Upper lobe of right lung (tissue), 1 donor: ENCODE results near the gene WBP1. TPM values are rescaled to one million over a fixed set of nuclear protein-coding genes. Genes with fewer than 3 reads are reported as not detected.
A peak's percentile ranks its signal among the peaks of the same experiment; 100 is the strongest.

Source experiments
- ATAC-seq: fragments of 200-7000 bp; cut with Tn5 transposase; one replicate; pipeline ENCODE4 v1.9.1; 2020; ENCODE audit warnings: mild to moderate bottlenecking, moderate library complexity
- DNase-seq: peaks from one replicate; pipeline ENCODE4 v3.0.0-alpha.2; 2020
- H3K27ac ChIP-seq: fragments of 200-600 bp; one replicate; pipeline ENCODE4 v1.8.0; 2022
- H3K27me3 ChIP-seq: fragments of 200-600 bp; one replicate; pipeline ENCODE4 v1.8.0; 2022; ENCODE audit warnings: mild to moderate bottlenecking
- H3K36me3 ChIP-seq: fragments of 200-600 bp; one replicate; pipeline ENCODE4 v1.8.0; 2022
- H3K4me1 ChIP-seq: fragments of 200-600 bp; one replicate; pipeline ENCODE4 v1.8.0; 2022
- H3K4me3 ChIP-seq: fragments of 200-600 bp; one replicate; pipeline ENCODE4 v1.8.0; 2022; ENCODE audit warnings: mild to moderate bottlenecking
- H3K9me3 ChIP-seq: fragments of 200-600 bp; one replicate; pipeline ENCODE4 v1.8.0; 2022
- CTCF ChIP-seq: fragments of 200-600 bp; IDR thresholded peaks from one replicate; pipeline ENCODE4 v1.8.0; 2022; ENCODE audit warnings: antibody characterized with exemption
- intact Hi-C: fragments of 100-400 bp; cut with DNase I; formaldehyde crosslinking; loops from one replicate; pipeline ENCODE4 v1.11.0; 2022
- total RNA-seq: library from RNA; stranded (reverse); fragmentation: NEBNext Ultra II Directional; extraction: Animal tissue kit (Norgen Biotek cat#: 25700); gene quantifications from one replicate; pipeline ENCODE4 v1.2.1, GENCODE V29; 2021
- donor health status: DM: no; HTN: yes; CAD: no; lungs with severe emphysema.

WBP1 gene
- total RNA-seq, 1 donor from 2014 or later, result 57.5 TPM

GRCh38 chr2:74499940-74500577, 41.8 kb downstream of the WBP1 start:
- H3K27me3 ChIP-seq, result peaks cover 41% of the 10 kb centered on the region
- no peak for DNase-seq
- no peaks in the 10 kb centered on the region for H3K9me3 ChIP-seq
- H3K4me1 ChIP-seq, result peaks cover 40% of the 10 kb centered on the region
- peaks cover 5% of the 10 kb centered on the region for H3K36me3 ChIP-seq
- no peak for TF ChIP-seq CTCF
- intact Hi-C loops, result loop anchor here (10.0 kb wide), 1 partner anchor 85 kb away; no protein-coding TSS in a partner anchor
- H3K4me3 ChIP-seq, result no peak overlapping the region
- H3K27ac ChIP-seq, result no peak overlapping the region
- ATAC-seq, result no peak

- peaks cover 45% of the 10 kb centered on the region for H3K4me1 ChIP-seq
- no peaks in the 10 kb centered on the region for H3K9me3 ChIP-seq
- intact Hi-C loops, result no loop called here
- no peak for TF ChIP-seq CTCF
- no peak overlapping the region for H3K27ac ChIP-seq
- peaks cover 41% of the 10 kb centered on the region for H3K27me3 ChIP-seq
- no peak overlapping the region for H3K4me3 ChIP-seq
- ATAC-seq (no peak), DNase-seq (no peak)
- peaks cover 9% of the 10 kb centered on the region for H3K36me3 ChIP-seq
Observed at GRCh38 chr2:74500578-74500946, 42.3 kb downstream of the WBP1 start.

- ATAC-seq, result no peak
- intact Hi-C loops, result no loop called here
- no peak overlapping the region for H3K4me3 ChIP-seq
- H3K27ac ChIP-seq, result no peak overlapping the region
- H3K27me3 ChIP-seq, result peaks cover 41% of the 10 kb centered on the region
- peaks cover 14% of the 10 kb centered on the region for H3K36me3 ChIP-seq
- no peaks in the 10 kb centered on the region for H3K9me3 ChIP-seq
- TF ChIP-seq CTCF, result no peak
- H3K4me1 ChIP-seq, result peaks cover 54% of the 10 kb centered on the region
- no peak for DNase-seq
Observed at GRCh38 chr2:74501335-74502071, 43.3 kb downstream of the WBP1 start.

- DNase-seq, result no peak
Observed at GRCh38 chr2:74502147-74502719, 44.0 kb downstream of the WBP1 start.

More at GRCh38 chr2:74502147-74502719, 44.0 kb downstream of the WBP1 start:
- Histone ChIP-seq H3K4me3 (peak overlapping the region; percentile 68), H3K27ac (peak overlapping the region; percentile 89), H3K9me3 (no peaks in the 10 kb centered on the region), H3K4me1 (peaks cover 58% of the 10 kb centered on the region), H3K36me3 (peaks cover 14% of the 10 kb centered on the region), H3K27me3 (peaks cover 38% of the 10 kb centered on the region)
- no peak for TF ChIP-seq CTCF
- no peak for ATAC-seq
- intact Hi-C loops, result no loop called here
